ENCODE results near the gene MDM2. TPM values are rescaled to one million over a fixed set of nuclear protein-coding genes. Genes with fewer than 3 reads are reported as not detected.

MDM2 gene
- total and polyA plus RNA-seq, 2 donors (not counting 3 experiments of a cell fraction or from before 2014, with no cell fraction given), result 16.7 to 270 TPM

- Histone ChIP-seq H3K4me1 (ENCODE audit: control insufficient read depth, extremely low read depth, insufficient read depth, low read length) (peaks cover 8% of the 10 kb centered on the region), H3K9me3 (replicated peaks; ENCODE audit: control insufficient read depth, insufficient read depth, low read length) (no peaks in the 10 kb centered on the region), H3K4me3 (replicated peaks in 1 of 3; ENCODE audit: insufficient read depth in 1 of 3, low read depth in 1 of 3, low read length in 3 of 3) (no peak overlapping the region), H3K27ac (ENCODE audit: insufficient read depth, low read depth, low read length) (no peak overlapping the region), H3K4me2 (ENCODE audit: insufficient read depth, low read length) (no peak overlapping the region), H3K9me1 (replicated peaks; ENCODE audit: control insufficient read depth, extremely low read depth, insufficient read depth, low read length) (no peaks in the 10 kb centered on the region), H3K27me3 (ENCODE audit: control insufficient read depth in 2 of 2, insufficient read depth in 2 of 2, low read length in 2 of 2) (no peaks in the 10 kb centered on the region), H3K79me2 (ENCODE audit: control insufficient read depth, insufficient read depth, low read length) (no peaks in the 10 kb centered on the region), H3K36me3 (ENCODE audit: control insufficient read depth in 2 of 2, extremely low read depth in 1 of 2, insufficient read depth in 2 of 2, low read length in 2 of 2) (no peaks in the 10 kb centered on the region), H2AFZ (ENCODE audit: low read depth, low read length) (no peak overlapping the region), H3K9ac (replicated peaks; ENCODE audit: extremely low read depth, insufficient read depth, low read length) (no peak overlapping the region), H4K20me1 (replicated peaks; ENCODE audit: control insufficient read depth, extremely low read depth, insufficient read depth, low read length) (no peaks in the 10 kb centered on the region)
- no peak for TF ChIP-seq POLR2A (IDR thresholded peaks at IDR 0.05; ENCODE audit: low read depth, low read length)
- TF ChIP-seq EZH2 (IDR thresholded peaks at IDR 0.05; ENCODE audit: borderline replicate concordance, low read depth, low read length, severe bottlenecking), result no peak
- TF ChIP-seq, protein P1, sequence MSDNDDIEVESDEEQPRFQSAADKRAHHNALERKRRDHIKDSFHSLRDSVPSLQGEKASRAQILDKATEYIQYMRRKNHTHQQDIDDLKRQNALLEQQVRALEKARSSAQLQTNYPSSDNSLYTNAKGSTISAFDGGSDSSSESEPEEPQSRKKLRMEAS (IDR thresholded peaks at IDR 0.05; ENCODE audit: insufficient read depth, insufficient read length), result no peak
- TF ChIP-seq MYC (IDR thresholded peaks at IDR 0.05; ENCODE audit: low read depth, low read length), result no peak
- TF ChIP-seq GATA2 (IDR thresholded peaks at IDR 0.05; ENCODE audit: insufficient read depth, insufficient read length, low read depth, low read length), result no peak
- no peak for TF ChIP-seq CTCF (IDR thresholded peaks at IDR 0.05; ENCODE audit: extremely low read depth in 1 of 2, insufficient read depth in 1 of 2, low read depth in 1 of 2, low read length in 2 of 2)
- no peak for TF ChIP-seq FOS (IDR thresholded peaks at IDR 0.05; ENCODE audit: borderline replicate concordance, insufficient read depth, low read length)
- no peak for TF ChIP-seq JUN (IDR thresholded peaks at IDR 0.05; ENCODE audit: borderline replicate concordance, insufficient read depth, insufficient read length, low read depth)
- no peak for TF ChIP-seq POLR2AphosphoS5 (IDR thresholded peaks at IDR 0.05; ENCODE audit: insufficient read depth, low read depth, low read length)
- POLR2A ChIA-PET, result no interaction called here
- intact Hi-C loops (cut with micrococcal nuclease), result no loop called here
- CTCF ChIA-PET, result interaction anchor here (0.9 kb wide), 1 partner anchor 11 kb away, joined by 4 read pairs; no protein-coding TSS in a partner anchor
- dilution Hi-C loops (cut with MboI; ENCODE audit: extremely low pct_ligation_motif_present, low sequenced_read_pairs), result no loop called here
- FAIRE-seq (no peak), DNase-seq (ENCODE audit: low read depth, low spot score) (no peak)
- BruUV-seq (replicated peaks), result no TSS peak
Observed at GRCh38 chr12:68769941-68770340, 38.0 kb upstream of the MDM2 start.
